PC-9 (cell line): ENCODE data around the gene KIF24. TPM values are rescaled to one million over a fixed set of nuclear protein-coding genes. Genes with fewer than 3 reads are reported as not detected.
"Not testable (repeated sequence)": the region's sequence is repeated elsewhere in the genome, so short reads cannot be mapped to it uniquely, and the experiment has no call there.

Experiments used
- BruUV-seq: library from RNA; stranded (reverse); fragments of 400-500 nt; replicated peaks from 2 replicates; lab custom pipeline; 2021; lab: Mats Ljungman, UMichigan
- CTCF ChIA-PET: fragments of 300-600 bp; sonication (Branson Sonifier 250); formaldehyde crosslinking; loops from one replicate; lab custom pipeline; 2022; ENCODE audit warnings: antibody characterized with exemption; lab: Charles Lee
- POLR2A ChIA-PET: fragments of 300-600 bp; sonication (Branson Sonifier 250); formaldehyde crosslinking; loops from one replicate; lab custom pipeline; 2022; ENCODE audit warnings: antibody characterized with exemption; ENCODE audit not compliant: unreplicated experiment; lab: Charles Lee
- DNase-seq, 2 experiments: peaks; one replicate each; pipeline versions ENCODE4 v3.0.0 to v3.0.0-alpha.2; 2015 to 2022; ENCODE audit warnings: mixed read lengths in 1 of 2
- H2AFZ ChIP-seq: fragments of 200-600 bp; sonication (generic); 2 replicates; pipeline ENCODE4 v1.8.1; 2017; ENCODE audit warnings: antibody characterized with exemption
- H3F3A ChIP-seq: fragments of 200-600 bp; sonication (generic); 2 replicates; pipeline ENCODE4 v1.8.1; 2017; ENCODE audit warnings: antibody characterized with exemption, mild to moderate bottlenecking, low read depth; ENCODE audit not compliant: insufficient read depth
- H3K27ac ChIP-seq: fragments of 200-600 bp; sonication (generic); 2 replicates; pipeline ENCODE4 v1.6.1; 2016; ENCODE audit warnings: mixed run types
- H3K27me3 ChIP-seq: fragments of 200-600 bp; sonication (generic); 2 replicates; pipeline ENCODE4 v1.6.1; 2016; ENCODE audit warnings: low read depth, mixed run types; ENCODE audit not compliant: insufficient read depth
- H3K36me3 ChIP-seq: fragments of 200-600 bp; sonication (generic); 2 replicates; pipeline ENCODE4 v1.6.1; 2016; ENCODE audit warnings: low read depth, mixed run types
- H3K4me1 ChIP-seq: fragments of 200-600 bp; sonication (generic); replicated peaks from 2 replicates; pipeline ENCODE4 v1.6.1; 2016; ENCODE audit warnings: mixed run types; ENCODE audit not compliant: insufficient read depth
- H3K4me2 ChIP-seq: fragments of 200-600 bp; sonication (generic); 2 replicates; pipeline ENCODE4 v1.6.1; 2017; ENCODE audit warnings: mixed run types
- H3K4me3 ChIP-seq: fragments of 200-600 bp; sonication (generic); 2 replicates; pipeline ENCODE4 v1.6.1; 2016; ENCODE audit warnings: mixed run types
- H3K79me2 ChIP-seq: fragments of 200-600 bp; sonication (generic); 2 replicates; pipeline ENCODE4 v1.6.1; 2017; ENCODE audit warnings: low read depth, mixed run types
- H3K9me2 ChIP-seq: fragments of 200-600 bp; sonication (generic); 2 replicates; pipeline ENCODE4 v1.8.1; 2017; ENCODE audit warnings: mild to moderate bottlenecking; ENCODE audit not compliant: insufficient read depth
- H3K9me3 ChIP-seq: fragments of 200-600 bp; sonication (generic); 2 replicates; pipeline ENCODE4 v1.8.1; 2016; ENCODE audit warnings: low read depth; ENCODE audit not compliant: insufficient read depth
- H4K20me1 ChIP-seq: fragments of 200-600 bp; sonication (generic); 2 replicates; pipeline ENCODE4 v1.8.1; 2017; ENCODE audit not compliant: insufficient read depth
- CTCF ChIP-seq: fragments of 200-600 bp; sonication (generic); conservative IDR thresholded peaks from 2 replicates; pipeline ENCODE4 v1.6.1; 2017; ENCODE audit warnings: mixed run types, antibody characterized with exemption, mild to moderate bottlenecking, moderate library complexity
- EZH2 ChIP-seq: fragments of 200-600 bp; sonication (generic); IDR thresholded peaks from 2 replicates; pipeline ENCODE4 v1.8.0; 2017; ENCODE audit warnings: antibody characterized with exemption, low read depth
- intact Hi-C: fragments of 100-400 bp; cut with micrococcal nuclease; formaldehyde crosslinking; loops from one replicate; pipeline ENCODE4 v1.10.0; 2022; ENCODE audit not compliant: unreplicated experiment
- total RNA-seq: library from RNA; stranded (reverse); gene quantifications from 2 replicates; pipeline ENCODE4 v1.2.3, GENCODE V29; 2021

Gene KIF24
- total RNA-seq, 1 experiment from 2014 or later: 6.9 TPM

DNA sequence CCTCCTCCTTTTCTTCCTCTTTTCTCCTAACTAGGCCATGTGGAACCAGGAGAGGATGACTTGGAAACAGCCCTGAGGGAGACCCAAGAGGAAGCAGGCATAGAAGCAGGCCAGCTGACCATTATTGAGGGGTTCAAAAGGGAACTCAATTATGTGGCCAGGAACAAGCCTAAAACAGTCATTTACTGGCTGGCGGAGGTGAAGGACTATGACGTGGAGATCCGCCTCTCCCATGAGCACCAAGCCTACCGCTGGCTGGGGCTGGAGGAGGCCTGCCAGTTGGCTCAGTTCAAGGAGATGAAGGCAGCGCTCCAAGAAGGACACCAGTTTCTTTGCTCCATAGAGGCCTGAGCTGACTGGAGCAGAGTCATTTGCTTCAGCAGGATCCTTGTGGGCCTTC, 14.0 kb upstream of the KIF24 start:
- BruUV-seq: no TSS peak
- CTCF ChIA-PET: no interaction called here

GRCh38 chr9:34341659-34342295, 12.7 kb upstream of the KIF24 start:
- no peak overlapping the region for H3K4me2 ChIP-seq
- ChIA-PET POLR2A (no interaction called here), CTCF (no interaction called here)
- H2AFZ ChIP-seq: no peak overlapping the region
- no peaks in the 10 kb centered on the region for H3K9me3 ChIP-seq
- H3K4me1 ChIP-seq: no peaks in the 10 kb centered on the region
- no peaks in the 10 kb centered on the region for H3K79me2 ChIP-seq
- H3F3A ChIP-seq: no peaks in the 10 kb centered on the region
- H3K4me3 ChIP-seq: no peak overlapping the region
- H3K9me2 ChIP-seq: no peaks in the 10 kb centered on the region
- H3K27ac ChIP-seq: no peak overlapping the region
- no peaks in the 10 kb centered on the region for H3K36me3 ChIP-seq
- no peak for DNase-seq
- no peaks in the 10 kb centered on the region for H4K20me1 ChIP-seq
- TF ChIP-seq CTCF (no peak), EZH2 (no peak)
- H3K27me3 ChIP-seq: no peaks in the 10 kb centered on the region
- no TSS peak for BruUV-seq
- intact Hi-C loops: no loop called here

More for the DNA sequence above, 14.0 kb upstream of the KIF24 start:
- Histone ChIP-seq H3F3A (no peaks in the 10 kb centered on the region), H3K27ac (no peak overlapping the region), H3K4me2 (no peak overlapping the region), H2AFZ (no peak overlapping the region), H4K20me1 (no peaks in the 10 kb centered on the region), H3K4me3 (no peak overlapping the region), H3K79me2 (no peaks in the 10 kb centered on the region), H3K9me3 (no peaks in the 10 kb centered on the region), H3K27me3 (no peaks in the 10 kb centered on the region), H3K4me1 (no peaks in the 10 kb centered on the region), H3K36me3 (no peaks in the 10 kb centered on the region), H3K9me2 (no peaks in the 10 kb centered on the region)
- intact Hi-C loops: no loop called here
- no peak for TF ChIP-seq CTCF
- no peak for TF ChIP-seq EZH2
- POLR2A ChIA-PET: no interaction called here
- no peak for DNase-seq

- Histone ChIP-seq H2AFZ (no peak overlapping the region), H3K9me3 (no peaks in the 10 kb centered on the region), H3K27me3 (no peaks in the 10 kb centered on the region), H3F3A (no peaks in the 10 kb centered on the region), H3K4me3 (no peak overlapping the region), H3K36me3 (no peaks in the 10 kb centered on the region), H4K20me1 (no peaks in the 10 kb centered on the region), H3K27ac (no peak overlapping the region), H3K79me2 (no peaks in the 10 kb centered on the region), H3K4me2 (no peak overlapping the region), H3K9me2 (no peaks in the 10 kb centered on the region), H3K4me1 (no peaks in the 10 kb centered on the region)
- CTCF ChIA-PET: no interaction called here
- no TSS peak for BruUV-seq
- POLR2A ChIA-PET: no interaction called here
- intact Hi-C loops: no loop called here
- DNase-seq: no peak
- no peak for TF ChIP-seq EZH2
- no peak for TF ChIP-seq CTCF
Observed at GRCh38 chr9:34338665-34339385, 9.8 kb upstream of the KIF24 start.

GRCh38 chr9:34338079-34338478, 9.0 kb upstream of the KIF24 start:
- H3K36me3 ChIP-seq, H3K4me2 ChIP-seq, intact Hi-C loops, H3K9me3 ChIP-seq, H2AFZ ChIP-seq, H3K27ac ChIP-seq, POLR2A ChIA-PET, H3K4me3 ChIP-seq, BruUV-seq, DNase-seq, H4K20me1 ChIP-seq, H3K9me2 ChIP-seq, H3F3A ChIP-seq, H3K27me3 ChIP-seq, CTCF ChIA-PET, H3K4me1 ChIP-seq, H3K79me2 ChIP-seq: not testable (repeated sequence)
